ENCODE data around the gene PFDN1.
"Not testable (repeated sequence)": the region's sequence is repeated elsewhere in the genome, so short reads cannot be mapped to it uniquely, and the experiment has no call there.

The PFDN1 gene

GRCh38 chr5:140205952-140206351, 96.9 kb downstream of the PFDN1 start:
- no peak for DNase-seq

GRCh38 chr5:140205216-140205615, 97.7 kb downstream of the PFDN1 start:
- no peak for DNase-seq

GRCh38 chr5:140202610-140203009, 100.3 kb downstream of the PFDN1 start:
- no peak for DNase-seq

- no peak for DNase-seq
Observed at GRCh38 chr5:140202078-140202477, 100.8 kb downstream of the PFDN1 start.

- not testable (repeated sequence) for DNase-seq
Observed at GRCh38 chr5:140198915-140199314, 104.0 kb downstream of the PFDN1 start.

- DNase-seq, result no peak
Observed at GRCh38 chr5:140197023-140197422, 105.9 kb downstream of the PFDN1 start.

GRCh38 chr5:140196115-140196814, 106.6 kb downstream of the PFDN1 start:
- DNase-seq, result no peak

Data from right hindlimb (tissue), 1 donor.